ENCODE measurements around the gene TIAM1.

Gene TIAM1, protein sequence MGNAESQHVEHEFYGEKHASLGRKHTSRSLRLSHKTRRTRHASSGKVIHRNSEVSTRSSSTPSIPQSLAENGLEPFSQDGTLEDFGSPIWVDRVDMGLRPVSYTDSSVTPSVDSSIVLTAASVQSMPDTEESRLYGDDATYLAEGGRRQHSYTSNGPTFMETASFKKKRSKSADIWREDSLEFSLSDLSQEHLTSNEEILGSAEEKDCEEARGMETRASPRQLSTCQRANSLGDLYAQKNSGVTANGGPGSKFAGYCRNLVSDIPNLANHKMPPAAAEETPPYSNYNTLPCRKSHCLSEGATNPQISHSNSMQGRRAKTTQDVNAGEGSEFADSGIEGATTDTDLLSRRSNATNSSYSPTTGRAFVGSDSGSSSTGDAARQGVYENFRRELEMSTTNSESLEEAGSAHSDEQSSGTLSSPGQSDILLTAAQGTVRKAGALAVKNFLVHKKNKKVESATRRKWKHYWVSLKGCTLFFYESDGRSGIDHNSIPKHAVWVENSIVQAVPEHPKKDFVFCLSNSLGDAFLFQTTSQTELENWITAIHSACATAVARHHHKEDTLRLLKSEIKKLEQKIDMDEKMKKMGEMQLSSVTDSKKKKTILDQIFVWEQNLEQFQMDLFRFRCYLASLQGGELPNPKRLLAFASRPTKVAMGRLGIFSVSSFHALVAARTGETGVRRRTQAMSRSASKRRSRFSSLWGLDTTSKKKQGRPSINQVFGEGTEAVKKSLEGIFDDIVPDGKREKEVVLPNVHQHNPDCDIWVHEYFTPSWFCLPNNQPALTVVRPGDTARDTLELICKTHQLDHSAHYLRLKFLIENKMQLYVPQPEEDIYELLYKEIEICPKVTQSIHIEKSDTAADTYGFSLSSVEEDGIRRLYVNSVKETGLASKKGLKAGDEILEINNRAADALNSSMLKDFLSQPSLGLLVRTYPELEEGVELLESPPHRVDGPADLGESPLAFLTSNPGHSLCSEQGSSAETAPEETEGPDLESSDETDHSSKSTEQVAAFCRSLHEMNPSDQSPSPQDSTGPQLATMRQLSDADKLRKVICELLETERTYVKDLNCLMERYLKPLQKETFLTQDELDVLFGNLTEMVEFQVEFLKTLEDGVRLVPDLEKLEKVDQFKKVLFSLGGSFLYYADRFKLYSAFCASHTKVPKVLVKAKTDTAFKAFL (N-terminal part only)

DNA sequence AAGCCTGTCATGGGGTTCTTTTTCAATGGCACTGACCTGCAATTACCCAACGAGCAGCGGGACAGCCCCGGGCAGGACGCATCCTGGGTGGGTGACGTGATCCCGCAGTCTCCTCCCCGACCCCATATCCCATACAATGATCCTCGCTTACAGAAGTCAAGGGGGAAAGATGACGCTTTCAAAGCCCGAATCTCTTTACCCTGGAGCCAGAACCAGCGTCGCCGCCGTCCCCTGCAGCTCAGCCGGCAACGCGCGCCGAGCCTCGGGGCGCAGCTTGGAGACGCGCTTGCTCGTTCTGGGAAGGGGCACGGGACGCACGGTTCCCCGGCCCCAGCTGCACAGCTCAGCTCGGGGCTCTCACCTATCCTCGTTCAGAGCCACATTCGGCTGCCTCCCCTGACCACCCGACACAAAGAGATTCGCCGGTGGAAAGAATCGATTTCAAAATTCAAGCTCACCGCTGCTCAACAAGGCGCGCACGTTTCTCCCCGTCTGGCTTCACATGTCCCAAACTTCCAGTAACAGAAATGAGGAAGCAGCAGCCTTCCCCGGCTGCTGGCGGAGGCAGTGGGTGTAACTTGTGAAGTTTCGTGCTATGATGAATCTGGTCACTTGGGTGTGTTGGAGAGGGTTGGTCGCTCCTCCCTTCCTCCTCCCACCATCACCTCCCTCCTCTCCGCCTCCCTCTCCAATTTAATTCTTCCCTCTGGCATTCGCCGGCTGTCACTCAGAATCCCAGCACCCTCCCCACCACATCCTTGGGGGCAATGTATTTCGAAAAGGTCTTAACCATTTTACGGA is at the start of gene TIAM1:
Gene TIAM1, minus strand, starts transcription at position 582 of the 801 bp plus-strand sequence. CDS start 77,289 bp downstream, outside the sequence.
- peak; percentile 52 for DNase-seq

DNA sequence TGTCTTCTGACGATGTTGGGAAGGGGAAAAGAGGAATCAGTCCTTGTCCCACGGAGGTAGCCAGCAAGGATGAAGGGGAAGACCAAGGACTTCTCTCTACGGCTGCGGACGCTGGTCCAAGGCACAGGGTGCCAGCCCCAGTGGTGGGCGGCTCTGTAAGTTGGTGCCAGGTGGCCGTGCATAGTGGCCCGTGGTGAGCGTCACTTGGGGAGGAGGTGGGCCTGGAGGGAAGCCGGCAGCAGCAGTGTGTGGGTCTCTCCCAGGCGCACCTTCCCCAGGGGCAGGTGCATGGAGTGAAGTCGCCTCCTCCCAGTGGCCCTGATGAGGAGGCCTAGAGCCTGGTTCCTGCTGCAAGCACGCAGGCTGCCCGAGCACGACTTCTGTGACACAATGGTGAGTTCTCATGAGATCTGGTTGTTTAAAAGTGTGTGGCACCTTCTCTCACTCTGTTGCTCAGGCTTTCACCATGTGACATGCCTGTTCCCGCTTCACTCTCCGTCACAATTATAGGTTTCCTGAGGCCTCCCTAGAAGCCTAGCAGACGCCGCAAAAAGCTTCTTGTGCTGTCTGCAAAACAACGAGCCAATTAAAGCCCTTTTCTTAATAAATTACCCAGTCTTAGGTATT is 43.6 kb upstream of the TIAM1 start:
- DNase-seq = no peak

DNA sequence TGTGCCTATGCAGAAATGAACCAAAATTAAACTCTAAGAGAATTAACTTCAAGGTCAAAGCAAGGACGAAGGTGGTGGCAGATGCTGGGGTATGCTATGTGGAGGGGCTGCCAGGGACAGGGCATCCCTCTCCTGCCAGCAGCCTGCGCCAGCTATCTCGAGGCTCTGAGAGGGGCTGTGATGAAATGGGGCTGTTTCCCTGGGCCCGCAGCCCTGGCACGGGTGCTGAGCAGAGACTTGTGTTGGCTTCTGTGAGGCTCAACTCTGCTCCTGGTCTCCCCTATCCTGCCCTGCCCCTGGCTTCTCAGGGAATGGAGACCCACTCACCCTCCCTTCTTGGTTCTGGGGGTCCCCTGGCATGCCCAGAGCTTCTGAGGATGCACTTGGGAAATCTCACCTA is 41.9 kb upstream of the TIAM1 start:
- no peak for DNase-seq

DNA sequence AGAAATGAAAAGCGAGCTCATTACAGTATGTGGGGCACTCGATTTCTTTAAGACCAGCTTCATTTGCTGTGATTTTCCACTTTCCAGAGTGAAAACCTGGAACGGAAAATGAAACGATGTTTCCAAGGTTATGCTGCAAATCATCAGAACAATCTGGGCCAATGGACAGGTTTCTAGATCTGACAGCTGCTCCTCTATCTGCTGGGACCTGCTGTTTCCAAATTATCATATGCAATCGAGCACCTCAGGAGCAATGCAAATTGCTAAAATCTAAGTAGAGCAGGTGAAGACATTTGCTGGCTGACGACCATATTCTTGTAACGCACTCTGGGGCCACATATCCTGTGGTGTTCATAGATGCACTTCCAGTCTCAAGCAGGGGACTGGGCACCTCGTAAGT is 39.7 kb upstream of the TIAM1 start:
- DNase-seq = no peak

DNA sequence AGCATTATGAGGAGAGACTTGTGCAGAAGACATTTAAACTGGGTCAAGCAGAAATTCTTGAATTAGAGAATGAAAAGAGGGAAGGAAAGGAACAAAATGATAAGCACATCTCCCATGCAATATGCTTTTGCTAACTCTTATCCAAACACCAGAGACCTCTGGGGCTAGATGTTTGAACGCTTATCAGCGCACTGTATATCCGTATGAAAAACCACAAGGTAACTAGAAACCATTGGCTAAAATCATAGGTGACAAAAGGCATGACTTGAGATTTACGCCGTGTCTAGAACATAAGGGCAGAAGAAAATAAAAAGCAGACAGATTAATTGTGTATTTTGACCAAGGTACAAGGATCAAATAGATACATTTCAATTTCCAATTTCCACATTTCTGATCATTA is 38.0 kb upstream of the TIAM1 start:
- no peak for DNase-seq

DNA sequence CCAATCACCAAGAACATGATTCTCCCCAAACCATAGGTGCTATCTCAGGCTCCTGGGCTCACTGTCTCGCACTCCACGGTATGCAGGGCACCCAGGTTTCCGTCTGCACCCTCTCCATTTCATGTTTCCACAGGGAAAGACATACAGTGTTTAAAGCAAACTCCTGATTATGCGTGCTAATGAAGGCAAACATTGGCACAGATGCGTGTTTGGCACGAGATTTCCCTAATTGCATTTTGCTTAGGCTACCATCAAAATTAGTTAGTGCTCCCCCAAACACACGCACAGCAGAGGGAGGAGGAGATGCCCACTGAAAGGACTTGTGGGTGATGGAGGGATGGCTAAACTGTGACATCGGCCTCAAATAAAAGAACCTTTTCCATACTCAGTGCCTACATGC is 32.2 kb upstream of the TIAM1 start:
- DNase-seq = no peak

DNA sequence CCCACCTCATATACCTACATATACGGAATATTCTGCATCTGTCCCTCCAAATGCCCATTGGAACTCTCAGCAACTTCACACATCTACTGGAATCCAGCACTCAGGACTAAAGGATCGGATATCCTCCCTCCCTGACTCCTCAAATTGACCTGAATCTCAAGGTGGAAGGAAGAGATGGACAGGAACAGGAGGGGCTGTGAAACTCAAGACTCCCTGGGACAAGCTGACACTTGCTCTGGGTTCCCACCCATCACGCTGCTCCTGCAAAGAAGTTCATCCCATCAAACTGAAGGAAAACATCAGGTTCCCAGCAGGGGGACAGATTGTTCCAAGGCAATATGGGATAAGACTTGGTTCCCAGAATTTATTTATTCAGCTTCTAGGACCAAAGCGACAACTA is 30.3 kb upstream of the TIAM1 start:
- no peak for DNase-seq

DNA sequence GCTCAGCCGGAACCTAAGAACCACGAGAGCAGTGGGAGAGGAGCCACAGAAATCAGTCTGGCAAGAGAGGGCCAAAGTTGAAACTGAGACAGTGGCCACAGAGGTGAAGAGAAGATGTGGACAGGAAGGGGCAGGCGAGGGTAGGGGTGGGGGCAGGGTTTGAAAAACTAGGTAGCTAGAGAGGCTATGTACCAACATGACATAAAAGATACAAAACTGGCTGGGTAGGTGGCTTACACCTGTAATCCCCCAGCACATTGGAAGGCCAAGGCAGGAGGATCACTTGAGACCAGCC is 28.4 kb upstream of the TIAM1 start:
- no peak for DNase-seq

DNA sequence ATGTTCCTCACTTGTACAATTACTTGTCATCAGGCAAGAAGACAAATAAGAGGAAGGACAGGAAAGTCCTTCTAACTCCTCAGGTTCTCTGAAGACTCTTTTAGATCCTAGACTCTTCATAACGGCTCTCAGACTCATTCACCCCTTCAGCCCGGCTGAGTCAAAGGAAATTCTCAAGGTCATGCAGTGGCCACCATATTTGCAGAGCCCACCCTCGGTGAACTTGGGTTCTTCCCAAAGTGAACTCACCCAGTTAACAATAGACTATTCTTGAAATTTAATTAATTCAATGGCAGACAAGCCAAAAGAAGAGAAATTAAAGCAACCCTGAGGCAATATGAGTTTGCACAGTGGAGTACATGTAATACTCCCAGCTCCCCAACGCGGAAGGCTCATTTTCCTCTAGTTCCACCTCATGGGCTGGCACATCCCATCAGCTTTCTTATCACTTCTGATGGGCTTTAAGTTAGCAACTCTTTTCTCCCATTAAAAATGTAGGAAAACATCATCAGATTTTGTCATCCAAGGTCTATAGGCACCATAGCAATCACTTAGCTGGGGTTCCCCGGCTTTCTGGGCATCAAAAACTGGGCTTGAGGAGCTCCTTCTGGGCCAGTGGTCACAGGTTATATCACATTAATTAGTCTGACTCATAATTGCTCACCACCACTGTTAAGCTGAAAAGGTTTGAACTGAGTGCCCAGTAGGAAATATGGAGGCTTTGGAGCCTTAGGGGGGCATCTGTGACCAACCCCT is 27.8 kb upstream of the TIAM1 start:
- no peak for DNase-seq

DNA sequence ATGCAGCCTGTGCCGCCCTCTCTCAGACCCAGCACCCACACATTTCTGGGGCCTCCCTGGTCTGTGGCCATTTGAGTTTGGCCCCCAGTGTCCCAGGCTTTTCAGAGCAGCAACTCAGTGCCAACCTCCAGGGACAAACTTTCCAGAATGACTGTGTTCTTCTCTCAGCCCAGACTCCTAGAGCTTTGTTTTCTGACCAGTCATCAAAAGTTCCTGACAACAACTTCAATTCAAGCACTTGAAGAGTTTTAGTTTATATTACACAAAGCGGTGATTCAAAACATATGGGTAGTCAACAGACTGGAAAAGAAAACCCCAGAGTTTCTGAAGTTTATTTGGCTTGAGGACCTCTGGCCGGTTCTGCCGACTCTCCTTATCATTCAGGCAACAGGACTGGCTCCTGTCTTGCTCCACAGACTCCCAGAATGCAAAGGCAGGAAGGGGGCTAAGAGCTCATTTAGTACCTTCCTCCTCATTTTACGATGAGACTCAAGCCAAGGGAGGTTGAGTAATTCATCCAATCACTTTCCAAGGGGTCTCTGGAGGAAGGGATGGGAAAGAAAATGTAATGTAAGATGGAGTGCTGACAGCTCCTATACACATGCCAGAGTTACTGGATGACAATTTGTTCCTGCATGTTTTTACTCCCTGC is 27.0 kb upstream of the TIAM1 start:
- DNase-seq = no peak

DNA sequence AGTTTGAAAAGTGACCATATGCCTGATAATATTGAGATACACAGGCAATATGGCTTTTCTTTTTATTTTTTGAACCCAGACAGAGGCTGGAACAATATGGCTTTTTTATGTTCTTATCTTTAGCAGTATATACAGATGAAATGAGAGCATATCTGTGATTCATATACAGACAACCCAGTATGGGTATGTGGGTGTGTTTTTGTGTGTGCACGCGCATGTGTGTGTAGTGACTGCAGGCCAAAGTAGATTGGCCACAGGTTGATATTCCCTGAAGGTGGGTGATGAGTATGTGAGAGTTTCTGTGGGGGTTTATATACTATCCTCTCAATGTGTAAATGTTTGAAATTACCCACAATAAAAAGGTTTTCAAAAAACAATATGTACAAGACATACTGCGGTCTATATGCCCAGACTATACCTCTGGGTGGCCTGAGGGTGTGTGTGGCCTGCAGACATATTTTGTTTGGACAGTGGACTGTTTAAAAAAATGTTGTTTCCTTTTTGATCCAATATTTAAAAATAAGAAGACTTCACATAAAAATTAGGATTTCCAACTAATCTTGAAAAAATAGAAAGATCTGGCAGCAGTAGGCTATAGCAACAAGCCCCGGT is 26.3 kb upstream of the TIAM1 start:
- no peak for DNase-seq

DNA sequence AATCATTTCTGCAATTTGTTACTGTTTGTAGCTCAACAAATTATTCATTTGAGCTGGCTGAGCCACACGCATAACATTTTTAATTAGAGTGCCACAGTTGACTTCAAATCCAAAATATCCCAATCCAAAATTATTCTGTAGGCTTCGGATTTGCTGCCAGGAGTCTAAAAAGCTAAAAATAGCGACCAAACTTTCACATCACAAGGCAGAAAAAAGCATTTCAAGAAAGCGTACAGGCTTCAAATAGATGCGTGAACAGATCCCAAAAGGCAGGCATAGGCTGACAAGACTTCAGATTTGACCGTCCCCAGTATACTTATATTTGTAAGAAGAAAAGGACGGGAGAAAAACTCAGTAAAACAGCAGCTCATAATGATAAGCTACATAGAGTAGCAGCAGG is 24.3 kb upstream of the TIAM1 start:
- DNase-seq = no peak

DNA sequence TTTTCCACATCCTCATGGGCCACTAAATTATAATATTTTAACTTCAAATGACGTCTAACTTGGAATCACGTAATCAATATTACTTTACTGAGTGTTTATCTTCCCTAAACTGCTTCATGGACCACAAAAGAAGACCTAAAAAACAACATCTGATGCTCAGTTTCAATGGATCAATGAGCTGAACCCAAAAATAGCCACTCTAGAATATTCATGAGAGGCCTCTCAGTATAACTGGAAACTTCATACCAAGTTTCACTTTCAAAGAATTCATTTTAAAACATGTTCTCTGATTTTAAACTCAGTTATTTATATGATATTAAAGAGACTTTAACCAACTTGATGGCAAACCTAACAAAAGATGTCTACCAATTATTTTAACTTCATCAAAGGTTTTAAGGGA is 23.7 kb upstream of the TIAM1 start:
- DNase-seq = no peak

DNA sequence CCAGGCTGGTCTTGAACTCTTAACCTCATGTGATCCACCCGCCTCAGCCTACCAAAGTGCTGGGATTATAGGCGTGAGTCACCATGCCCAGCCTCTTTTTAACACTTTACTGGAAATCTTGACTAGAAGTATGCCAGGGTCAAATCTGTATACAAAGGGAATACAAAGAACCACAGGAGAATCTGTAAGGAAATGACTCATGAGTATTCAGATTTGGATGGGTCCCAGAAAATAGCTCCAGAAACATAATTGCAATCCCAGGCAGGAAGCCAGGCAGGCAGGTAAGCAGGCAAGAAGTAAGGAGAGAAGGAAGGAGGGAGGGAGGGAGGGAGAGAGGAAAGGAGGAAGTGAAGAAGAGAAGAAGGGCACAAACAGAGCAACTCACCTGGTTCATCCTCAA is 22.8 kb upstream of the TIAM1 start:
- no peak for DNase-seq

DNA sequence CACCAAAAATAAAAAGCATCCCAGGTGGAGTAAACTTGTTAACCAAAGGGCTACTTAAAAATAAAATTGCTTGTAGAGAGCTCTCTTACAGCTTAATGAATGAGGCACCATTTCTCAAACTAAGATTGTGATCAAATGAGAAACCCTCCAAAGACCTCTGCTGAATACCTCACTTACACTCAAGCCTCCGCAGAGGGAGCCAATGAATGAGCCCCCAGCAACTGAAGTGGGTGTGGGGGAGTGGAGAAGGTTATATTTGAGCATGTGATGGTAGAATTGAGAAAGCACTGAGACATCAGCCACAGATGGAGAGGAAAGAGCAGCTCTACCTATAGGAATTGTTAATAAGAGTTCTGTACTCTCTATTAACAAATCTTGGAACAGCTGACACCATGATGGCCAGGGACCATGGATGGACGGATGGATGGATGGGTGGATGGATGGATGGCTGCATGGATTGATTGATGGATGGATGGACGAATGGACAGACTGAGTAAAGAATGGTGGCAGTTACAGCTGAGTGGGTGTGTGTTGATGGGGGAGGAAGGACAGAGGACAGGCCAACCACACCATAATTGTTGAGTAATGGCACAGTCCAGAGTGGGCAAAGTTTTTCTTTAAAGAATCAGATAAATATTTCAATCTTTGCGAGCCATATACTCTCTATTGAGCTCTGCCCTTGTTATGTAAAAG is 20.3 kb upstream of the TIAM1 start:
- DNase-seq = no peak

DNA sequence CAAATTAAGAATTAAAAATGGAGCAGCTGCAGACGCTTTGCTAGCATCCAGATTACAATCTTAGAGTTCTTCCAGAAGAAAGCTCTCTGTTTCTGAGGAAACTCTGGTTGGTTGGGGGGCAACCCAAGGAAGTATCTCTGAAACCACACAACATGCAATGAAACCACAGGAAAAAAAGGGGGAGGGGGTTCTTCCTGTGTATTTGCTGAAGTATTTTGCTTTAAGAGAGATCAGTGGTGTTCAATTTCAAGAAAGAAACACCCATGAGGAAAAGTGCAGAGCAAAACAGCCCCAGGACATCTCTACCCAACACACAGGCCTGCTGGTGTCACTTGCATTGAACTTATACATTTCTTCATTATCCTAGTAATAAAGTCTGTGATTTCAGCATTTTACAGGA is 19.7 kb upstream of the TIAM1 start:
- peak; percentile 58 for DNase-seq

DNA sequence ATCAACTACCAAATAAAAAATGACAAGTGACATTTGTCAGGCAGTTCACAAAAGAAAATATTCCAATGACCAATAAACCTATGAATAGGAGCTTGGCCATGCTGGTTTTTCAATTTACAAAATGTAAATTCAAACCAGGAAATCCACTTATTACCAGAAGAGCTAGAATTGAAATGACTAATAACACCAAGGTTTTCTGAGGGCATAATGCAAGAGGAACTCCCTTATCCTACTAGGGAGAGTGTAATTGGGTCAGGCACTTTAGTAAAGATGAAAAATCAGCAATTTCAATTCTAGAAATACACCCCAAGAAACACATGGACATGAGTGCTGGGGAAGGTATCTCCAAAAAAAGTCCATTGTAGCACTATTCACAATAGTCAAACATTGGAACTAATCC is 16.7 kb upstream of the TIAM1 start:
- peak; percentile 37 for DNase-seq

DNA sequence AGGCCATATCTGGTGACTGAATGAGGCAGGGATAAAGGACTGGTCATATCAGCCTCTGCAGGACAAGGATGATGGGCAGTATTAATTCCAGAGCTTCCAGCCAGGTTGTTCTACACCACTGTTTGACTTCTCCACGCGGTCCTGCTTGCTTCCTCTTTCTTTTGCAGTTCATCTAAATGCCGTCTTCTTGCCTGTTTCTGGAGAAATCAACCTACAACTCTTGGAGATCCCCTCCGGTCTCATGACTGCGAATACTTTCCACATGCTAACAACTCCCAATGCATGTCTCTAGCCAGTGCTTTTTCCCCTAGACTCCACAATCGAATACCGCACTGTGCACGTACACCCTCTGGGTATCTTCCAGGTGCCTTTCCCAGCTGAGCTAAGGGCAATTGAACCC is 14.1 kb upstream of the TIAM1 start:
- no peak for DNase-seq

DNA sequence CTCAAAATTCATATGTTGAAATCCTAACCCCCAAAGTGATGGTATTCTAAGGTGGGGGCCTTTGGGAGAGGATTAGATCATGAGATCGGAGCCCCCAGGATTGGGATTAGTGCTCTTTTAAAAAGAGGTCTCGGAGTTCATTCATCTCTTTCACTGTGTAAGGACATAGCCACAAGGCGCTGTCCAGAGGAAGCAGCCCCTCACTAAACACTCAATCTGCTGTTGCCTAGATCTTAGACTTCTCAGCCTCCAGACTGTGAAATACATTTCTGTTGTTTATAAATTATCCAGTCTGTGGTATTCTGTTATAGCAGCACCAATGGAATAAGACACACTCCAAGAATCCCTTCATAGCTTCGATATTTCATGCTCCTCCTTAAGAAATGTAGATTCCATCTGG is 12.4 kb upstream of the TIAM1 start:
- no peak for DNase-seq

Data from activated CD4-positive, alpha-beta T cell treated with anti-CD3 and anti-CD28 coated beads, Interleukin-10, Interleukin-2, amounts not matched to agents 100 ng/mL and 50 ng/mL, durations not matched to agents 16 hours and 8 hours (primary cell).